ENCODE measurements around the gene AZGP1. TPM values are rescaled to one million over a fixed set of nuclear protein-coding genes. Genes with fewer than 3 reads are reported as not detected.
A peak's percentile ranks its signal among the peaks of the same experiment; 100 is the strongest.
"Not testable (repeated sequence)": the region's sequence is repeated elsewhere in the genome, so short reads cannot be mapped to it uniquely, and the experiment has no call there.

AZGP1 gene
- total RNA-seq, result under 1 TPM; 0.19 to 0.43 TPM

DNA sequence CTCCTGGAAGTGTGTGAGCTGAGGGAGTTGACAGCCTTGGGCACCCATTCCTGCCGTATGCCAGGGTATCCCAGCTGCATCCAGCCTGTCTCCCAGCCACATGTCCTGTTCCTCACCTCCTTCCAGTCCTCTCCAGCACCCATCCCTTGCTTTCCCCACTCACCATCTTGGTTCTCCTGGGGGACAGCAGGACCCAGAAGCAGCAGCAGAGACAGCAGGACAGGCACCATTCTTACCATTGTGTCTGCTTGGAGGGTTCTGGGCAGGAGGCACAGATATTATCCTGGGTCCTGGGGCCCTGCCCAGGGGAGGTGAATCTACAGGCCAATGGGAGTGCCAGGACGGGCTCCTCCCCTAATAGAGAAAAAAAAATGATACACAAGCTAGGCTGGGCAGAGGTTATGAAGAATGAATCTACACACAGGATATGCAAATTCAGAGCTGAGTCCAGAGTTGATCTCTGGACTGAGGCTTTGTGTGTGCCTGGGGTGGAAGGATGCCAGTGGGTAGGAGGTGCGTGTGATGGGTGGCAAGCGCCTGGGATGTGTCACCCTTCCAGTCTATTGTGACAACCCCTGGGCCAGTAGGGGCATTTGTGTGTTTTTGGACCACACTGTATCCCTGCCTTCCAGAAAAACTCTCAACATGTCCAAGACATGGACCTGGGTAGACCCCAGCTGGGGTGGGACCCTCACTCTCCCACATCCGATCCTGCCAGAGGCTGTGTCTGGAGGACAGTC, at the start of gene AZGP1:
Gene AZGP1 (minus strand): TSS at position 250 of the 740 bp plus-strand sequence. CDS start 11 bp downstream, at position 239.
- H3K27ac Mint-ChIP-seq, result no peak within 1 kb of the TSS
- peaks cover 24% of the 10 kb centered on the region for H3K27me3 Mint-ChIP-seq
- H3K4me1 Mint-ChIP-seq, result no peaks in the 10 kb centered on the region
- no peaks in the 10 kb centered on the region for H3K36me3 Mint-ChIP-seq (ENCODE audit: low read depth)
- H3K9me3 Mint-ChIP-seq, result no peaks in the 10 kb centered on the region
- H3K4me3 Mint-ChIP-seq, result no peak within 1 kb of the TSS
- peak; percentile 37 for ATAC-seq (replicated peaks)

- peaks cover 91% of the 10 kb centered on the region for H3K36me3 Mint-ChIP-seq (ENCODE audit: low read depth)
- H3K27me3 Mint-ChIP-seq, result no peaks in the 10 kb centered on the region
- no peak overlapping the region for H3K4me3 Mint-ChIP-seq
- ATAC-seq (replicated peaks), result no peak
- peaks cover 12% of the 10 kb centered on the region for H3K4me1 Mint-ChIP-seq
- no peak overlapping the region for H3K27ac Mint-ChIP-seq
- no peaks in the 10 kb centered on the region for H3K9me3 Mint-ChIP-seq
These were observed 48.3 kb upstream of the AZGP1 start for GRCh38 chr7:100024020-100024619.

DNA sequence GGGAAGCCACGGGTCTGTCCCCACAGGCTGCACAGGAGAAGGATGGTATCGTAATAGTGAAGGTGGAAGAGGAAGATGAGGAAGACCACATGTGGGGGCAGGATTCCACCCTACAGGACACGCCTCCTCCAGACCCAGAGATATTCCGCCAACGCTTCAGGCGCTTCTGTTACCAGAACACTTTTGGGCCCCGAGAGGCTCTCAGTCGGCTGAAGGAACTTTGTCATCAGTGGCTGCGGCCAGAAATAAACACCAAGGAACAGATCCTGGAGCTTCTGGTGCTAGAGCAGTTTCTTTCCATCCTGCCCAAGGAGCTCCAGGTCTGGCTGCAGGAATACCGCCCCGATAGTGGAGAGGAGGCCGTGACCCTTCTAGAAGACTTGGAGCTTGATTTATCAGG, 47.7 kb upstream of the AZGP1 start:
- peaks cover 12% of the 10 kb centered on the region for H3K4me1 Mint-ChIP-seq
- no peak overlapping the region for H3K27ac Mint-ChIP-seq
- no peak overlapping the region for H3K4me3 Mint-ChIP-seq
- H3K9me3 Mint-ChIP-seq, result no peaks in the 10 kb centered on the region
- H3K27me3 Mint-ChIP-seq, result no peaks in the 10 kb centered on the region
- ATAC-seq (replicated peaks), result no peak
- peaks cover 91% of the 10 kb centered on the region for H3K36me3 Mint-ChIP-seq (ENCODE audit: low read depth)

DNA sequence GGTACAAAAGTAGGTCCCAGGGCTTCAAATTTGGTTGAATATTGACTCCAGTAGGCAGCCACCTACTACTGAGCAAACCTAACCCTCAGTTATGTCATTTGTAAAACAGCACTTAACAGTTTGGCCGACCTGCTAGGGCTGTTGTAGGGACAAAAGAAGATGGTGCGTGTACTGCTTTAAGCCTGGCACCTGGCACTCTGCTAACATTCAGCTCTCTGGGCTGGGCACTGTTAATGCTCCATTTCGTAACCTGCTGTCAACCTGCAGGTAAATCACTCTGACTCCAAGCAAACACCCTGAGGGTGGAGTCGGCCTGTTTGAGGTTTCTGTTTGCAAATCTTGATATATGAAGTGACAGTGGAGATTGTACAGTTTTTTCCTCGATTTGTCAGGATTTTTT, 46.8 kb upstream of the AZGP1 start:
- ATAC-seq (replicated peaks), result no peak
- Mint-ChIP-seq H3K4me3 (no peak overlapping the region), H3K27ac (no peak overlapping the region), H3K27me3 (no peaks in the 10 kb centered on the region), H3K36me3 (ENCODE audit: low read depth) (peaks cover 91% of the 10 kb centered on the region), H3K4me1 (peaks cover 19% of the 10 kb centered on the region), H3K9me3 (no peaks in the 10 kb centered on the region)

DNA sequence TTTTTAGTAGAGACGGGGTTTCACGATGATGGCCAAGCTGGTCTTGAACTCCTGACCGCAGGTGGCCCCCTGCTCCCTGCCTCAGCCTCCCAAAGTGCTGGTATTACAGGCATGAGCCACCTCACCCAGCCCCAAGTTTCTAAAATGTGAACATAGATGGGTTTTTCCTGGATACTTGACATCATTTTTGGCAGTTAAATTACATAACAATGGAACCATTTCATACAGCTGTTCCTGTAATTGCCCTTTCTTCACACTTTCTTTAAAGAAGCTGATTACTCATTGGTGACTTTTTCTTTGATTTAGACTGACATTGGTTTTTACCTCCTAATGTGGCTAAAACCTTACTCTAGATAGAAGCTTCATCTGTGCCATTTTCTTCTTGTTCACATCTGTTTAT, 45.5 kb upstream of the AZGP1 start:
- peak; percentile 23 for ATAC-seq (replicated peaks)
- peaks cover 23% of the 10 kb centered on the region for H3K4me1 Mint-ChIP-seq
- H3K27me3 Mint-ChIP-seq, result no peaks in the 10 kb centered on the region
- no peaks in the 10 kb centered on the region for H3K9me3 Mint-ChIP-seq
- H3K27ac Mint-ChIP-seq, result peak overlapping the region; percentile 23
- H3K4me3 Mint-ChIP-seq, result no peak overlapping the region
- H3K36me3 Mint-ChIP-seq (ENCODE audit: low read depth), result peaks cover 94% of the 10 kb centered on the region

- peaks cover 85% of the 10 kb centered on the region for H3K36me3 Mint-ChIP-seq (ENCODE audit: low read depth)
These were observed 44.1 kb upstream of the AZGP1 start for GRCh38 chr7:100019908-100020307.

GRCh38 chr7:100017875-100018274, 42.0 kb upstream of the AZGP1 start:
- no peak overlapping the region for H3K27ac Mint-ChIP-seq
- peak overlapping the region; percentile 94 for H3K4me3 Mint-ChIP-seq
- ATAC-seq (replicated peaks), result no peak
- peaks cover 20% of the 10 kb centered on the region for H3K4me1 Mint-ChIP-seq
- H3K36me3 Mint-ChIP-seq (ENCODE audit: low read depth), result peaks cover 64% of the 10 kb centered on the region
- no peaks in the 10 kb centered on the region for H3K9me3 Mint-ChIP-seq
- H3K27me3 Mint-ChIP-seq, result no peaks in the 10 kb centered on the region

More at GRCh38 chr7:100019908-100020307, 44.1 kb upstream of the AZGP1 start:
- no peak for ATAC-seq (replicated peaks)
- Mint-ChIP-seq H3K4me3 (peak overlapping the region; percentile 11), H3K27ac (peak overlapping the region; percentile 66), H3K9me3 (no peaks in the 10 kb centered on the region), H3K27me3 (no peaks in the 10 kb centered on the region), H3K4me1 (peaks cover 25% of the 10 kb centered on the region)

- no peak for ATAC-seq (replicated peaks)
- Mint-ChIP-seq H3K27me3 (no peaks in the 10 kb centered on the region), H3K27ac (no peak overlapping the region), H3K9me3 (no peaks in the 10 kb centered on the region), H3K4me1 (peaks cover 20% of the 10 kb centered on the region), H3K36me3 (ENCODE audit: low read depth) (peaks cover 59% of the 10 kb centered on the region), H3K4me3 (peak overlapping the region; percentile 94)
These were observed 41.5 kb upstream of the AZGP1 start for GRCh38 chr7:100017300-100017699.

DNA sequence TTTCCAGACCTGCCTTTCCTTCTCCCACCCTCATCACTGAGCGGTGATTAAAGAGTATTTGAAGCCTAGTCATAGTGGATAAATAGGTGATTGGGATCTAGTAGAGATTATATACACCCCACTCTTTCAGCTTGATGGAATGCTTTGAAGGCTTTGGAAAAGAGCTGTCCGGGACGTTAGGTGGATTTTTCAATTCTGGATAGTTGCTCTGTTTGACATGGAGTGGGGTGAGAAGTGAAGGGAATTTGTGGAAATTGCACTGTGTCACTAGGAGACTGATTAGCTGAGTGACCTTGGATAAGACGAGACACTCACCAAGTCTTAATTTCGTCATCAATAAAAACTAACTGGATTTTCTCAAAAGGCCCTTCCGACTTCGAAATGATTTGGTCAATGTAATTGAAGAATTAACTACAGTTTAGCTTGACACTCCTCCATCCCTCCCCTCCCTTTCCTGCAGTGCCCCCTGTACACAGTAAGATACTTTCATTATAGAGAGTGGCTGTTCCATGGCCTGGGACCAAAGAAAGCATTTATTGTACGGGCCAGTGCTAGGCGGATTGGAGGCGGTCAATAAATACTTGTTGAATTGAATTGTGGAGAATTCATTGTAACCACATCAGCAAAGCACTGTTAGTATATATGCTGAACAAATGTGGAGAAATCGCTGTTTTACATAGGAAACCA, 40.5 kb upstream of the AZGP1 start:
- Mint-ChIP-seq H3K36me3 (ENCODE audit: low read depth) (peaks cover 49% of the 10 kb centered on the region), H3K4me3 (peak overlapping the region; percentile 94), H3K9me3 (no peaks in the 10 kb centered on the region), H3K27ac (peak overlapping the region; percentile 95), H3K4me1 (peaks cover 20% of the 10 kb centered on the region), H3K27me3 (no peaks in the 10 kb centered on the region)
- ATAC-seq (replicated peaks), result no peak

- H3K27ac Mint-ChIP-seq, result peak within 1 kb of the TSS; percentile 95
- no peaks in the 10 kb centered on the region for H3K9me3 Mint-ChIP-seq
- ATAC-seq (replicated peaks), result peak; percentile 98
- peaks cover 44% of the 10 kb centered on the region for H3K36me3 Mint-ChIP-seq (ENCODE audit: low read depth)
- peak within 1 kb of the TSS; percentile 94 for H3K4me3 Mint-ChIP-seq
- no peaks in the 10 kb centered on the region for H3K27me3 Mint-ChIP-seq
- H3K4me1 Mint-ChIP-seq, result peaks cover 20% of the 10 kb centered on the region
These were observed 39.7 kb upstream of the AZGP1 start, which contains the start of gene ZKSCAN1 for GRCh38 chr7:100015232-100016214. Gene ZKSCAN1, plus strand, starts transcription at chr7:100015596. Its CDS starts 7,911 bp downstream, at chr7:100023507.

DNA sequence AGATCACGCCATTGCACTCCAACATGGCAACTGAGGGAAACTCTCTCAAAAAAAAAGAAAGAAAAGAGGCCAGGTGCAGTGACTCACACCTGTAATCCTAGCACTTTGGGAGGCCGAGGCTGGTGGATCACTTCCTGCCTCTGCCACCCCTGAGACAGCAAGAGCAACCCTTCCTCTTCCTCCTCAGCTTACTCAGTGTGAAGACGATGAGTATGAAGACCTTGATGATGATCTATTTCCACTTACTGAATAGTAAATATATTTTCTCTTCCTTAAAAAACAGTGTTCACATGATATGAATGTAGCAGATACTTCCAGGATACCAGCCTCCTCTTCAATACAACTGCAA, 37.5 kb upstream of the AZGP1 start:
- Mint-ChIP-seq H3K4me1 (peaks cover 12% of the 10 kb centered on the region), H3K4me3 (no peak overlapping the region), H3K27ac (peak overlapping the region; percentile 85), H3K9me3 (no peaks in the 10 kb centered on the region), H3K36me3 (ENCODE audit: low read depth) (peaks cover 23% of the 10 kb centered on the region), H3K27me3 (no peaks in the 10 kb centered on the region)
- peak; percentile 75 for ATAC-seq (replicated peaks)

GRCh38 chr7:100012385-100013327, 36.8 kb upstream of the AZGP1 start:
- H3K36me3 Mint-ChIP-seq (ENCODE audit: low read depth), result peaks cover 16% of the 10 kb centered on the region
- H3K27me3 Mint-ChIP-seq; ATAC-seq (replicated peaks); H3K4me3 Mint-ChIP-seq; H3K9me3 Mint-ChIP-seq; H3K4me1 Mint-ChIP-seq: not testable (repeated sequence)
- peak overlapping the region; percentile 85 for H3K27ac Mint-ChIP-seq

DNA sequence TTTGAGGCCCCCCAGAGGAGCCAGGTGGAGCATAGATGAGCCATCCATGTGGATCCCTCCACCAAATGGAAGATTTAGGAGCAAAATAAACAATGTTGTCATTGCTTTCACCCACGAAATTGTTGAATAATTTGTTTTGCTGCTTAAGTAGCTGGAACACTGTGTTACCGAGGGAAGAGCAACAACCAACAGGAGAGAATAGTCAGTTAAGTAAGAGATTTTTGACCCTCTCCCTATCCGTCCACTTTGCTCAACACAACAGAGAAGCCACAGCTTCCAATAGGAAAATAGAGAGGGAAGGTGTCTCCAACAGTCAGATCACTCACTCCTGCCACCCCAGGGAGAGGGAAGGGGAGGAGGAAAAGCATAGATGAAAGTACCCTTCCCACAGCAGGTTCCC, 35.7 kb upstream of the AZGP1 start:
- Mint-ChIP-seq H3K9me3 (no peaks in the 10 kb centered on the region), H3K27ac (no peak overlapping the region), H3K27me3 (no peaks in the 10 kb centered on the region), H3K36me3 (ENCODE audit: low read depth) (peaks cover 7% of the 10 kb centered on the region), H3K4me1 (peaks cover 4% of the 10 kb centered on the region), H3K4me3 (no peak overlapping the region)
- no peak for ATAC-seq (replicated peaks)

All from activated T-helper 17 cell treated with anti-CD3 and anti-CD28 coated beads, Interleukin-2, amount 50 U/mL, for 72 hours (primary cell).